ENCODE measurements around the gene VPS11. TPM values are rescaled to one million over a fixed set of nuclear protein-coding genes. Genes with fewer than 3 reads are reported as not detected.
"Not testable (repeated sequence)": the region's sequence is repeated elsewhere in the genome, so short reads cannot be mapped to it uniquely, and the experiment has no call there.

VPS11 gene
- total RNA-seq, 1 experiment from 2014 or later = 11.2 TPM

- Histone ChIP-seq H3K9me3 (replicated peaks) (no peaks in the 10 kb centered on the region), H3K4me3 (no peak overlapping the region), H3K27me3 (replicated peaks) (no peaks in the 10 kb centered on the region), H3K27ac (no peak overlapping the region), H3K4me1 (replicated peaks) (no peaks in the 10 kb centered on the region), H3K36me3 (peaks cover 21% of the 10 kb centered on the region)
- no peak for DNase-seq (ENCODE audit: low read depth in 1 of 2, low spot score in 2 of 2)
Measured at GRCh38 chr11:119046489-119046888, 21.1 kb upstream of the VPS11 start.

GRCh38 chr11:119047205-119047604 is 20.4 kb upstream of the VPS11 start:
- DNase-seq (ENCODE audit: low read depth in 1 of 2, low spot score in 2 of 2) = no peak
- Histone ChIP-seq H3K4me3 (no peak overlapping the region), H3K27me3 (replicated peaks) (no peaks in the 10 kb centered on the region), H3K36me3 (peaks cover 21% of the 10 kb centered on the region), H3K27ac (no peak overlapping the region), H3K9me3 (replicated peaks) (no peaks in the 10 kb centered on the region), H3K4me1 (replicated peaks) (no peaks in the 10 kb centered on the region)

DNA sequence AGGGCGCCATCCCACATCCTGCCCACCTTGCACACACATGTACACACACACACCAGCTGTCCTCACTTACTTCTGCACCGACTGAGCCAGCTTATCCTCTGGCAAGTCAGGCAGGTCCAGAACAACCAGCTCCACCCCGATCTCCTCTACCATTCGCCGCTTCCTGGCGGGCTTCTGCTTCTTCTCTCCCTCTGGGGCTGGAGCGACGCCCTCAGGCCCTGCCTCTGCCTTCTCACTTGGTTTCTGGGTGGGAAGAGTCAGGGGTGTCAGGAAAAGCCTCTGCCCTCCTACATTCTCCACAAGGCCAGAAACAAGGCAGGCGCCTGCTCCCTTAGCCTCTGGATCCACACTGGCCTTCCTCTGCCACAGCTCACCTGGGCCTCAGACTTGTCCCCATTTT is 19.0 kb upstream of the VPS11 start:
- no peaks in the 10 kb centered on the region for H3K9me3 ChIP-seq (replicated peaks)
- no peaks in the 10 kb centered on the region for H3K4me1 ChIP-seq (replicated peaks)
- no peak for DNase-seq (ENCODE audit: low read depth in 1 of 2, low spot score in 2 of 2)
- H3K36me3 ChIP-seq = peaks cover 31% of the 10 kb centered on the region
- H3K4me3 ChIP-seq = no peak overlapping the region
- H3K27me3 ChIP-seq (replicated peaks) = no peaks in the 10 kb centered on the region
- H3K27ac ChIP-seq = no peak overlapping the region

DNA sequence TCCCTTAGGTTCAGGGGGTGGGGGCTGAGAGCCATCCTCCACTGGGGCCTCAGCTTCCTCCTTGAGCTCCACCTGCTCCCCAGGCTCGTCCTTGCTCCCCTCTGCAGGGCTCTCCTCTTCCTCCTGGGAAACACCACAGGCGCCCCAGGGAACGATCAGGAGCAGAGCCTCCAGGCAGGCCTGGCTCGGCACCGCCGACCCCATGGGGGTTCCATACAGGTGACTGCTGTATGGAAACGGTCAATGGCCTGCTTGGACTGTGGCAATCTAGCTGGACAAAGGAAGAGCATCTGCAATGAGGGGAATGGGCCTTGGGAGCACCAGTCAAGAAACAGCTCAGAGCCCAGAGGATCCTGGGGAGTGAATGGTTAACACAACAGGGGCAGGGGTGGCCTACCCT is 18.5 kb upstream of the VPS11 start:
- H3K36me3 ChIP-seq = peaks cover 33% of the 10 kb centered on the region
- no peak overlapping the region for H3K27ac ChIP-seq
- no peaks in the 10 kb centered on the region for H3K4me1 ChIP-seq (replicated peaks)
- DNase-seq (ENCODE audit: low read depth in 1 of 2, low spot score in 2 of 2) = no peak
- H3K27me3 ChIP-seq (replicated peaks) = no peaks in the 10 kb centered on the region
- H3K4me3 ChIP-seq = no peak overlapping the region
- H3K9me3 ChIP-seq (replicated peaks) = no peaks in the 10 kb centered on the region

DNA sequence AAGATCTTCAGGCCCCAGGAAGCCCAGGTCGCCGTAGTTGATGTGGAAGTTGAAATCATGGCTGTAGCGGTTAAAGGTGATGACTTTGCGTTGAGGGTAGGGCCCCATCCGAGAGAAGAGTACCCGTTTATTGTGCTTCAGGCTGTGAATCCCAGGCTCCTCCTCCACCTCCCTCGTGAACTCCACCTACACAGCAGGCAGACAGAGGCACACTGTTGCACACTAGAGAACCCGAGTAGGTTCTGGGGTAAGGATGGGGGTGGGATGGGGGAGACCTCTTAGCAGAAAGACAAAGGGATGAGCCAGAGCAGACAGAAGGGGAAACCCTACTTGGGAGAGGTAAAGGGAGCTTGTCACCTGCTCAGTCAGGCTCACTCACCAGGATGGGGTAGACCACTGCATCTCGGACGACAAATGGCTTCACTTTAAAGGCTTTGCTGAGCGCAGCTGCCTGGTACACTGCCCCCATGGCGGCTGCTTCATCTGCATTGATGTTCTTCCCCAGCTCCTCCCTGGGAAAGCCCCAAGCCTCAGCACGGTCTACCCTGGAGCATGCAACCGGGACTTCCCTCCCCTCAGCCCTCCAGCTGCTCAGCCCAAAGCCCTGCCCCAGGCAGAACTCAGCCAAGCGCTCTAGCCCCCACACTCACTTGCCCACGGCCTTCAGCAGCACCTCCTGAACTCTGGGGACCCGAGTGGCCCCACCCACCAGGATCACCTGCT is 16.0 kb upstream of the VPS11 start:
- peaks cover 39% of the 10 kb centered on the region for H3K36me3 ChIP-seq

GRCh38 chr11:119052163-119052814 is 15.3 kb upstream of the VPS11 start:
- Histone ChIP-seq H3K36me3 (peaks cover 42% of the 10 kb centered on the region), H3K9me3 (replicated peaks) (no peaks in the 10 kb centered on the region), H3K27me3 (replicated peaks) (no peaks in the 10 kb centered on the region), H3K27ac (no peak overlapping the region), H3K4me3 (no peak overlapping the region), H3K4me1 (replicated peaks) (peaks cover 5% of the 10 kb centered on the region)
- no peak for DNase-seq (ENCODE audit: low read depth in 1 of 2, low spot score in 2 of 2)

More for the DNA sequence above, 16.0 kb upstream of the VPS11 start:
- peaks cover 5% of the 10 kb centered on the region for H3K4me1 ChIP-seq (replicated peaks)
- DNase-seq (ENCODE audit: low read depth in 1 of 2, low spot score in 2 of 2) = no peak
- no peaks in the 10 kb centered on the region for H3K27me3 ChIP-seq (replicated peaks)
- no peaks in the 10 kb centered on the region for H3K9me3 ChIP-seq (replicated peaks)
- H3K27ac ChIP-seq = no peak overlapping the region
- no peak overlapping the region for H3K4me3 ChIP-seq

DNA sequence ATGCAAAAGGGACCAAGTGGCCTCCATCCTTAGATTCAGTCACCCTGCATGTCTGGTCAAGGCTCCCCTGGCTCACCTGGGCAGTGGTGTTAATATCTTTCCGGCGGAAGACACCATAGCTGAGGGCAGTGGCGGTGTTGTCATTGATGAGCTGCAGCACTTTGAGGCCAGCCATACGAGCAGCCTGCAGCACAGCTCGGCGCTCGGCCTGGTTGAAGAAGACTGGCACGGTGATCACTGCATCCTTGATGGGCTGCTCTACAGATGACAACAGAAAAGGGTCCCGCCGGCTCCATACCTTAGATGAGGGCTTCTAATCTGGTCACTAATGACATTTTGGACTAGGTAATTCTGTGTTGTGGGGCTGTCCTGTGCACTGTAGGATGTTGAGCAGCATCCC is 13.2 kb upstream of the VPS11 start:
- Histone ChIP-seq H3K4me3 (no peak overlapping the region), H3K9me3 (replicated peaks) (no peaks in the 10 kb centered on the region), H3K36me3 (peaks cover 25% of the 10 kb centered on the region), H3K4me1 (replicated peaks) (peaks cover 10% of the 10 kb centered on the region), H3K27me3 (replicated peaks) (no peaks in the 10 kb centered on the region), H3K27ac (no peak overlapping the region)
- no peak for DNase-seq (ENCODE audit: low read depth in 1 of 2, low spot score in 2 of 2)

GRCh38 chr11:119055901-119056300 is 11.7 kb upstream of the VPS11 start:
- H3K27ac ChIP-seq = no peak overlapping the region
- H3K9me3 ChIP-seq (replicated peaks) = no peaks in the 10 kb centered on the region
- H3K36me3 ChIP-seq = peaks cover 25% of the 10 kb centered on the region
- DNase-seq (ENCODE audit: low read depth in 1 of 2, low spot score in 2 of 2) = no peak
- peak overlapping the region; percentile 89 for H3K4me3 ChIP-seq
- peaks cover 10% of the 10 kb centered on the region for H3K4me1 ChIP-seq (replicated peaks)
- no peaks in the 10 kb centered on the region for H3K27me3 ChIP-seq (replicated peaks)

- Histone ChIP-seq H3K4me3 (peak overlapping the region; percentile 89), H3K9me3 (replicated peaks) (no peaks in the 10 kb centered on the region), H3K36me3 (peaks cover 25% of the 10 kb centered on the region), H3K27me3 (replicated peaks) (no peaks in the 10 kb centered on the region), H3K4me1 (replicated peaks) (peaks cover 10% of the 10 kb centered on the region), H3K27ac (peak overlapping the region; percentile 80)
- no peak for DNase-seq (ENCODE audit: low read depth in 1 of 2, low spot score in 2 of 2)
Measured at GRCh38 chr11:119056421-119056999, 11.1 kb upstream of the VPS11 start.

- Histone ChIP-seq H3K4me1 (replicated peaks) (peaks cover 10% of the 10 kb centered on the region), H3K9me3 (replicated peaks) (no peaks in the 10 kb centered on the region), H3K36me3 (peaks cover 25% of the 10 kb centered on the region), H3K27ac (peak within 1 kb of the TSS; percentile 80), H3K4me3 (peak within 1 kb of the TSS; percentile 89), H3K27me3 (replicated peaks) (no peaks in the 10 kb centered on the region)
- peak; percentile 81 to 95 for DNase-seq (ENCODE audit: low read depth in 1 of 2, low spot score in 2 of 2)
Measured at GRCh38 chr11:119057000-119057769, 10.4 kb upstream of the VPS11 start, which contains the start of gene HYOU1. HYOU1 (minus strand) TSS chr11:119057205; CDS start chr11:119056160, 1,045 bp downstream.

GRCh38 chr11:119059128-119059527 is 8.5 kb upstream of the VPS11 start:
- not testable (repeated sequence) for DNase-seq (ENCODE audit: low read depth in 1 of 2, low spot score in 2 of 2); H3K4me3 ChIP-seq; H3K9me3 ChIP-seq (replicated peaks); H3K27me3 ChIP-seq (replicated peaks); H3K27ac ChIP-seq
- Histone ChIP-seq H3K36me3 (peaks cover 13% of the 10 kb centered on the region), H3K4me1 (replicated peaks) (peaks cover 10% of the 10 kb centered on the region)

- H3K27me3 ChIP-seq (replicated peaks) = no peaks in the 10 kb centered on the region
- peaks cover 3% of the 10 kb centered on the region; the same call in 1 of the 2 replicates for H3K36me3 ChIP-seq
- no peak overlapping the region for H3K27ac ChIP-seq
- H3K9me3 ChIP-seq (replicated peaks) = no peaks in the 10 kb centered on the region
- peaks cover 5% of the 10 kb centered on the region; the same call in 1 of the 2 replicates for H3K4me1 ChIP-seq (replicated peaks)
- no peak for DNase-seq (ENCODE audit: low read depth in 1 of 2, low spot score in 2 of 2)
- no peak overlapping the region for H3K4me3 ChIP-seq
Measured at GRCh38 chr11:119061256-119061655, 6.4 kb upstream of the VPS11 start.

DNA sequence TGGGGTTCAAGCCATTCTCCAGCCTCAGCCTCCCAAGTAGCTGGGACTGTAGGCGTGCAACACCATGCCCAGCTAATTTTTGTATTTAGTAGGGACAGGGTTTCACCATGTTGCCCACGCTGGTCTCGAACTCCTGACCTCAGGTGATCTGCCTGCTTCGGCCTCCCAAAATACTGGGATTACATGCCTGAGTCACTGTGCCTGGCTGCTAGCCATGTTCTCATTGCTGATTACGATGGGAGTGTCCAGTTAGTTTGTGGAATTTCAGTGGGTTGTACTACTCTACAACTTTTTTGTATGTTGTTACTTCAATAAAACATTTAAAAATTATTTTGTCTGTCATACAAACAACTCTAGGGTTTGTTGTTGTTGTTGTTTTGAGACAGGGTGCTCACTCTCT is 4.8 kb upstream of the VPS11 start:
- no peak overlapping the region for H3K4me3 ChIP-seq
- no peak for DNase-seq (ENCODE audit: low read depth in 1 of 2, low spot score in 2 of 2)
- H3K9me3 ChIP-seq (replicated peaks) = no peaks in the 10 kb centered on the region
- H3K27ac ChIP-seq = no peak overlapping the region
- H3K36me3 ChIP-seq = no peaks in the 10 kb centered on the region
- peaks cover 4% of the 10 kb centered on the region; the same call in 1 of the 2 replicates for H3K4me1 ChIP-seq (replicated peaks)
- H3K27me3 ChIP-seq (replicated peaks) = no peaks in the 10 kb centered on the region

Data from SJSA1 (cell line).